NCI-H748 (cell line): ENCODE data around the gene IL17RC.
"Not testable (repeated sequence)": the region's sequence is repeated elsewhere in the genome, so short reads cannot be mapped to it uniquely, and the experiment has no call there.

Experiments used
- DNase-seq: peaks from one replicate; lab custom pipeline; 2025; ENCODE audit not compliant: unreplicated experiment; lab: John Stamatoyannopoulos, UW

IL17RC gene

GRCh38 chr3:9916734-9917680 lies at the start of gene IL17RC:
TSS of gene IL17RC (plus strand) at chr3:9917098. CDS start at chr3:9917316, 218 bp downstream.
- peak; percentile 81 for DNase-seq

- no peak for DNase-seq
Measured at GRCh38 chr3:9867106-9867505, 49.8 kb upstream of the IL17RC start.

- DNase-seq: no peak
Measured at GRCh38 chr3:9869955-9870354, 46.9 kb upstream of the IL17RC start.

- no peak for DNase-seq
Measured at GRCh38 chr3:9870978-9871377, 45.9 kb upstream of the IL17RC start.

- DNase-seq: not testable (repeated sequence)
Measured at GRCh38 chr3:9872067-9872466, 44.8 kb upstream of the IL17RC start.

GRCh38 chr3:9875448-9875847 lies 41.5 kb upstream of the IL17RC start:
- DNase-seq: peak; percentile 65

GRCh38 chr3:9876255-9876654 lies 40.6 kb upstream of the IL17RC start:
- DNase-seq: not testable (repeated sequence)

- DNase-seq: no peak
Measured at GRCh38 chr3:9876991-9877390, 39.9 kb upstream of the IL17RC start.

- DNase-seq: no peak
Measured at GRCh38 chr3:9878700-9879099, 38.2 kb upstream of the IL17RC start.

GRCh38 chr3:9879830-9880549 lies 36.9 kb upstream of the IL17RC start, which contains the start of gene CIDEC:
TSS of gene CIDEC (minus strand) at chr3:9880253. CDS start at chr3:9878486, 1,767 bp downstream.
- DNase-seq: no peak

- DNase-seq: no peak
Measured at GRCh38 chr3:9881441-9881840, 35.5 kb upstream of the IL17RC start.

GRCh38 chr3:9883706-9884554 lies 33.0 kb upstream of the IL17RC start:
- no peak for DNase-seq

GRCh38 chr3:9884555-9885165 lies 32.2 kb upstream of the IL17RC start:
- no peak for DNase-seq

GRCh38 chr3:9886328-9886727 lies 30.6 kb upstream of the IL17RC start:
- DNase-seq: no peak

- no peak for DNase-seq
Measured at GRCh38 chr3:9887480-9887879, 29.4 kb upstream of the IL17RC start.

- DNase-seq: no peak
Measured at GRCh38 chr3:9888540-9888939, 28.4 kb upstream of the IL17RC start.

GRCh38 chr3:9889405-9889804 lies 27.5 kb upstream of the IL17RC start:
- no peak for DNase-seq

GRCh38 chr3:9890249-9891071 lies 26.4 kb upstream of the IL17RC start, which contains the start of gene JAGN1:
TSS of gene JAGN1 (plus strand) at chr3:9890610. CDS start at chr3:9890723, 113 bp downstream.
- DNase-seq: peak; percentile 77

GRCh38 chr3:9891072-9891622 lies 25.8 kb upstream of the IL17RC start:
- no peak for DNase-seq
